Measurements from ENCODE around the gene GRIP2.

Gene GRIP2

DNA sequence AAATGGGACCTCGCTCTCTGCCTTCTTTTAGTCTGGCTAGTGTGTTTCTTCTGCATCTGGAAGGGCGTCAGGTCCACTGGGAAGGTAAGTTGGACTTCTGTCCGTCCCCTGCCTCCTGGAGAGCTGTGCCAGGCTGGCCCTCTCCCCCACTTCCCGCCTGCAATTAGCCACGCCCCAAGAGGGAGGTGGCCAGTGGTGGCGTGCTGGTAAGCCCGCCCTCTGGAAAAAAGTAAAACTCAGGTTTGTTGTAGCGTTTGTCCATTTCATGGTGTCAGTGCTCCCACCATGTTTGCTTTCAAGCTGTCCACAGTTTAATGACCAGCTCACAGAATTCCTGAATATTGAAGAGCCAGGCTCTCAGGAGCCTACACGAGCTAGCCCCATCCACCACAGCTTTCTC, 82.1 kb downstream of the GRIP2 start:
- no peak for DNase-seq (ENCODE audit: low read depth)

DNA sequence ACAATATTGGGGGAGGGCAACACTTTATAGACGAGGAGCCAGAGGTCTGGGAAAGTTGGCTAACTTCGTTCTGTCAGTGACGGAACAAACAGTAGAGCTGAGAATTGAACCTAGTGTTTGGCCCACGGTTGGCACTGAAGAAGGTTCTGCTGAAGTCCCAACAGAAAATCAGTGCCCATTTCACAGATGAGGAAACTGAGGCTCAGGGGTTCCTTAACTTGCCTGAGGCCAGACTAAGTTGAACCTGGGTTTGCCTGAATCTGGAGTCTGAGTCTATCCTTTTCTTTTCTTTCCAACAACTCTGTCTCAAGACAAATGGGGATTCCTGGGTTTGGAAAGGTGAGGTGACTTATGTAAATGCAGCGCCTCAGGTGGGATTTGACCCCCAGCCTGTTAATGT, 82.7 kb downstream of the GRIP2 start:
- DNase-seq (ENCODE audit: low read depth), result no peak
- TF ChIP-seq, protein P1, sequence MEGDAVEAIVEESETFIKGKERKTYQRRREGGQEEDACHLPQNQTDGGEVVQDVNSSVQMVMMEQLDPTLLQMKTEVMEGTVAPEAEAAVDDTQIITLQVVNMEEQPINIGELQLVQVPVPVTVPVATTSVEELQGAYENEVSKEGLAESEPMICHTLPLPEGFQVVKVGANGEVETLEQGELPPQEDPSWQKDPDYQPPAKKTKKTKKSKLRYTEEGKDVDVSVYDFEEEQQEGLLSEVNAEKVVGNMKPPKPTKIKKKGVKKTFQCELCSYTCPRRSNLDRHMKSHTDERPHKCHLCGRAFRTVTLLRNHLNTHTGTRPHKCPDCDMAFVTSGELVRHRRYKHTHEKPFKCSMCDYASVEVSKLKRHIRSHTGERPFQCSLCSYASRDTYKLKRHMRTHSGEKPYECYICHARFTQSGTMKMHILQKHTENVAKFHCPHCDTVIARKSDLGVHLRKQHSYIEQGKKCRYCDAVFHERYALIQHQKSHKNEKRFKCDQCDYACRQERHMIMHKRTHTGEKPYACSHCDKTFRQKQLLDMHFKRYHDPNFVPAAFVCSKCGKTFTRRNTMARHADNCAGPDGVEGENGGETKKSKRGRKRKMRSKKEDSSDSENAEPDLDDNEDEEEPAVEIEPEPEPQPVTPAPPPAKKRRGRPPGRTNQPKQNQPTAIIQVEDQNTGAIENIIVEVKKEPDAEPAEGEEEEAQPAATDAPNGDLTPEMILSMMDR (IDR thresholded peaks at IDR 0.05; ENCODE audit: control insufficient read depth, insufficient read depth, low read depth, low read length, missing control alignments), result no peak
- H3K4me3 ChIP-seq (ENCODE audit: control insufficient read depth, low read depth, low read length), result no peak overlapping the region

More for the DNA sequence above, 82.1 kb downstream of the GRIP2 start:
- H3K4me3 ChIP-seq (ENCODE audit: control insufficient read depth, low read depth, low read length), result no peak overlapping the region
- TF ChIP-seq, protein P1 (IDR thresholded peaks at IDR 0.05; ENCODE audit: control insufficient read depth, insufficient read depth, low read depth, low read length, missing control alignments), result no peak

DNA sequence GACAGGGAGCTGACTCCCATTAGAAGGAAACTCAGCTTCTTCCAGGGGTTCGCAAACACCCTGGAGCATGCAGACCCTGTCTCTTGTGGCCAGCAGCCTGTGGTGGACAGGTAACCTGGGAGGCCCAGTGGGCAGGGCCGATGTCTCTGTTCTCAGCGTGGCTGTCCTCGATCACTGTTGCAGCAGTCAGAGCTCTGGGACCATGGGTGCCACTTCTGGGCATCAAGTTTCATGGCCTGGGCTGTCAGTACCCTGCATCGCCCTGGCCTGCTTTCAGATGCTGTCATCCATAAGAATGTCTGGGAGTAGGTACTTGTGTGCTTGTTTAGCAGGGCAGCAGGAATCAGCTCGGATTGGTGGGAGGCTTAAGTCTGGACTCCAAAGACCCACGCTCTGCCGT, 83.3 kb downstream of the GRIP2 start:
- no peak overlapping the region for H3K4me3 ChIP-seq (ENCODE audit: control insufficient read depth, low read depth, low read length)
- TF ChIP-seq, protein P1 (IDR thresholded peaks at IDR 0.05; ENCODE audit: control insufficient read depth, insufficient read depth, low read depth, low read length, missing control alignments), result no peak
- DNase-seq (ENCODE audit: low read depth), result no peak

DNA sequence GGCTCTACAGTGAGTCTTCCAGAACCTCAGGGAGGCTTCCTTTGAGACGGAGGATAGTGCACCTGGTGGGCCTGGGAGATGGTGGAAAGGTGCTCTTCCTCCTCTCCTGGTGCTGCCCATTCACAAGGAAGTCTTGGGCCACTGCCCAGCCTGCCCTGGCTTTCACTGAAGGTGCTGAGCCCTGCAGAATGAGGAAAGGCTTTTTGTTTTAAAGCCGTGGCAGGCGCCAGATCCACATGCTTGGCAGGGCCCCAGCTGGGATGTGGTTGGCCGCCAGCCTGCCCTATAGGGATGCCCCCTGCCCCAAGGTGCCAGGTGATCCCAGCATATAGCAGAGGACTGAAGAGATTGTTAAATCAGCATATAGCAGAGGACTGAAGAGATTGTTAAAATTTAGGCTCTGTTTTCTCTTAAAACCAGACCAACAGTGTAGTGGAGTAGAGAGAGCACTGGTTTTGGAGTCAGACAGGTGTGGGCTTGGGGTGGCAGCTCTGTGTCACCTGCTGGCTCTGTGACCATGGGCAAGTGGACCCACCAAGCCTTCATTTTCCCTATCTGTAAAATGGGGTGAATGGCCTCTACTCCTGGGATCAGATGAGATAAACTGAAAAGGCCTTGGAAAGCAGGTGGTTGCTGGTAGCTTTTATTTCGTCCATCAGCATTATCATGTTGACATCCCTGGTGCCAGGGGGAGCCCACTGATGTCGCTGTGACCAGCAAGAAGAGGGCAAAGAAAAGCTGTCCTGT, 84.4 kb downstream of the GRIP2 start:
- no peak for DNase-seq (ENCODE audit: low read depth)
- H3K4me3 ChIP-seq (ENCODE audit: control insufficient read depth, low read depth, low read length), result no peak overlapping the region
- TF ChIP-seq, protein P1 (IDR thresholded peaks at IDR 0.05; ENCODE audit: control insufficient read depth, insufficient read depth, low read depth, low read length, missing control alignments), result no peak

DNA sequence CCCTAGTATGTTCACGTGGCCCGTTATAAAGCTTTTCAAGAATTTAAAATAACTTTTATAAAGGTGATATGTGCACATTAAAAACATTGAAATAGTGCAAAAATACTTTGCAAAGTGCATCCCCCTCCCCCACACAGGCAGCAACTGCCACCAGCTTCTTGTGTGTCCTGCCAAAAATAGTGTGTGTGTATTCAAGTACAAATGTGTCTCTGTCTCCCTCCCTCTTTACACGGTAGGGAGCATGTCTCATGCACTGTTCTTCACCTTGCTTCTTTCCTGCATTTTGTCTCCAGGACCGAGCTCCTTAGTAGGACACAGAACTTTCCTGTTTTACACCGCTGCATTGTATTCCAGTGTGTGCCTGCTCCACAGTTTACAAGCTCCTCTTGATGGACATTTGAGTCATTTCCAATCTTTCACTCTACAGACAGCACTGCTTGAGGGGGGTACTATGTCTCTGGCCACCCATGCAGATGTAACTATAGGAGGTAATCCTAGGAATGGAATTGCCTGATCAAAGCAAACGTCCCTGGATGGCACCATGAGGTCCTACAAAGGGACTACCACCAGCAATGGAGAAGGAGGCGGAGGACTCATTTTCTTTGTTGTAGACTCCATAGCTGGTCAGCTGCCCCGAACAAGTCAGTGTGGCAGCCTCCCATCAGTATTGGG, 85.4 kb downstream of the GRIP2 start:
- DNase-seq (ENCODE audit: low read depth), result no peak
- no peak overlapping the region for H3K4me3 ChIP-seq (ENCODE audit: control insufficient read depth, low read depth, low read length)
- TF ChIP-seq, protein P1 (IDR thresholded peaks at IDR 0.05; ENCODE audit: control insufficient read depth, insufficient read depth, low read depth, low read length, missing control alignments), result no peak

DNA sequence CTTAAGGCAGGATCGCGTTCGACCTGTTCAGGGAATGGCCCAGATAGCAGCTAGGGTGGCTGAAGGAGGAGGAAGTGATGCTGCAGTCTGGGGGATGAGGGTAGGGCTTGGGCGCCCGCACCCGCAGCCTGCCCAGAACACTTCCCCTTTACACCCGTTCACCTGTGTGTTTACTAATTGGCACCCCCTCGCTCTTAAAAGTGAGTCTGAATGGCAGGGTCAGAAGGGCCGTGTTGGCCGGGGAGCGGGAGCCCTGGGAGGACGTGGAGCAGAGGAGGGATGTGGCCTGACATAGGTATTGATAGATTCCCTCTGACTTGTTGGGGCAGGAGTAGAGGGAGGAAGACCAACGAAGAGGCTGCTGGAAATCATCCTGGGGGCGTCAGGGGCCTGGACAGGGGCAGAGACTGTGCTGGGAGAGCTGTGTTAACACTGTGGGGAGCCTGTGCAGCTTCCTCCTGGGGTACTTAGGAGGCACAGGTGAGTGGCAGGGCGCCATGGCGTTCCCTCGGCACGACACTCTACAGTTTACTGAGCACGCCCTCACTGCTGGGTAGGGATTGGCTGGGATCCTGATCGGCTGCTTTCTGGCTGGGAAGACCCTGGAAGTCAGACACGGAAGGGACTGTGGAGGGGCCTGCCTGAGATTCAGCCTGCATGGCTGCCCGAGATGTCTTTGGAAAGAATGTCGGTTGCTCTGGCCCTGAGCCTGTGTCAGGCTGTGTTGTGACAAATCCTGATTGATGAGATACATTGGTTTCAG, 86.1 kb downstream of the GRIP2 start:
- DNase-seq (ENCODE audit: low read depth), result no peak
- TF ChIP-seq, protein P1 (IDR thresholded peaks at IDR 0.05; ENCODE audit: control insufficient read depth, insufficient read depth, low read depth, low read length, missing control alignments), result no peak
- H3K4me3 ChIP-seq (ENCODE audit: control insufficient read depth, low read depth, low read length), result no peak overlapping the region

Measured in AG09309 (cell line).